NK-92 (cell line): ENCODE measurements around the gene FBXL17.

ENCODE experiments used
- DNase-seq: peaks from one replicate; lab custom pipeline; 2025; ENCODE audit not compliant: unreplicated experiment; lab: John Stamatoyannopoulos, UW

FBXL17 gene

DNA sequence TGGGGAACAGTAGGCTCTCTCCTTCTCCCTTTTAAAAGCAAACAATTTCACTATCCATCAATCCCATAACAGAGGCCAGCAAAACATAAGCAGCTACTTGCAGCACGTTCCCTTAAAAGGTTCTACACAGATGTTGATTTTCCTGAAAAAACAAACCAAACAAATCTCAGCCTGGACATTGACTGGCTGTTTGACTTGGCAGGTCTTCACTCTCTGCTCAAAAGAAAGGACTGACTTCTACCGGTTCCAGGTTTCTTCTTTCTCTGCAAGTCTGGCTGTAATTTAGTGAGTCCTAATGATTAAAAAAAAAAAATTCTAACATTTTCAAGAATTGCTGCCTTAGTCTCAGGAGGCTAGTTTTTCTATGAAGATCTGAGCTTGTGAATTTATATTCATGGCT lies 508.0 kb downstream of the FBXL17 start:
- DNase-seq, result no peak

DNA sequence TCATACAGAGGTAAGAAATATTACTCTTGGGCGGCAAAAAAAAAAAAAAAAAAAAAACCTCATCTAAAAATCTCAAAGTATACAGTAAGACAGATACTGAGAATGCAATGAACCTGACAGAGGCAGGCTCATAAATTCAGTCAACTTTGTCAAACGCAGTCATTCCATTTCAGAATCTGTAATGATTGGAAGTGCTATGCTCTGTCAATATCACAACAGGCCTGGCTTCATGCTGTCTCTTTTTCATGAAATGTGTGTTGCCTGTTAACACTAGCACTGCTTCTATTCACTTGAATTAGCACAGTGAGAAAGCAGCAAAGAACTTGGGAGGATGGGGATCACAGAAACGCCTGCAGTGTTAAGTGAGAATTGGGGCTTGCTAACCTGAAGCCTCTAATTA lies 510.9 kb downstream of the FBXL17 start:
- no peak for DNase-seq

DNA sequence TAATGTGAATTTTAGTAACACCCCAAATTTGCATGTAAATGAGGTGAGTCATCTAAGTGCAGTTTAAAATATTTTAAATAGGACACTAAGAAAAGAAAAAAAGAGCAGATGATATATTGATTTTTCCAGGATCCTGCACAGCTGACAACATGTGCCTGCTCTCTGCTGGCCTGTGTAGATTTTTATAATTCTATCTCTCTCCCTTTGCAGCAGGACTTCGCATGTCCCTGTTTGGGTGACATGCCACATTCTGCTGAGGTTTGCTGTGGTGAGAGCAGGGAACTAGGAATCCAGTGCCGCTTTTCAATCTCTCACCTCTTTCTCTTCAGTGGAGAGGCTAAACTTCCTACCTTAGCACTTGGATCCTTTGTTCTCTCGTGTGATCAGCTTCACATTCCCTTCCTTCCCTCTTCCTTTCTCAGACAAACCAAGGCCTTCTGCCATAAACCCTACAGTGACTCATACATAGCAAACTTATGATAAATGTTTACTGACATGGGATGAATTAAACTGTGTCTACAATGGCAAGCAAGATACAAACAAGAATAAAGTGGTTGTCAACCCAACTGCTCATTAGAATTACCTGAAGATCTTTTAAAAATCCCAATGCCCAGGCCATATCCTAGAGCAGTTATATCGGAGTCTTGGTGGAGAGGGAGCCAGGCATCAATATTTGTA lies 512.3 kb downstream of the FBXL17 start:
- DNase-seq, result no peak

DNA sequence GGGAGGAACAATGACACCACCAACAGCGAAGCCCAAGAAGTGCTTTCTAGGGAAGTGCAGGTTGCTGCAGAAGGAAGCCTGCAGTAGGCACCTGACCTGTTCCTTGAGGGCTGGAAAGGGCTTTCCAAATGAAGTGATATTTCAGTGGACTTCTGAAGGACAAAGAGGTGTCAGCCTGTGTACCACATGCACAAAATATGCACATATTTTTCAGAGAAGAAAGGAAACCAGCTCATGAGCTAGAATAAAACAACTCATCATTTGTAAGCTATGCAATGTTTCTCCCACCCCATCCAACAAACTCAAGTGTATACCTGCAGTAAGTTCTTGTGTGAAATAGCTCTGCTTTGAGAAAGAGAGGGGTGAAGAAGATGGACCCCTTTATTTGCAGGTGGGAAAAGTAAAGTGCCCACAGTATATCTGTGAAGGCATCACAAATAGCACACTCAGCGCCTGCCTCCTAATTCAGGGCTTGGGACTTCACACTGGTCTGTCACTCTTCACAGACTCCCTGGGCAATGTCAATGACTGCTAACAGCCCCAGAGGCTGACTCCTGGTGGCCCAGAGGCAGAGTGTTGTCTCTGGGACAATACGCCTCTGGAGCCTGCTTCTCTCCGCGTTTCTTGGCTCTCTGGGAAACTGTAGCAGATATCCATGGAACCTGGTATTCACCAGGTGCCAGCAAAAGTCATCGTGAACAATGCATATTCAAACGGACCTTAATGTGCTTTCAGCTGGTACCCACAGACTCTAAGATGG lies 513.1 kb downstream of the FBXL17 start:
- DNase-seq, result no peak

DNA sequence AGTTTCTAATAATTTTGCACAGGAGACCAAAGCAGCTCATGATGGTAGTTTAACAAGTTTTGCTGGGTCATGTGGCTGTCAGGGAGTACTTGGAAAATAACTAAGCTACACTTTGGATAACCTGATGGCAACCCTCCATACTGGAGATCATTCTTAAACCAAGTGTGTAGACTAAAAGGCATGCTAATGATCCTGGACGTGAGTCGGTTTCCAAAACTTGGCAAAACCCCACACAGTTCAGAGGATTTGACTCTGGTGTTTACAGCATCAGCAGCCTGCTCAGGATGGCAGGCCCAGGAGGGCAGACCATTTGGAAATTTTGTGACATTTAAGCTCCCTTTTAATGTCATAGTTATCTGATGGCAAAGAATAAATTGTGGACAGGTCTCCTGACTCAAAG lies 514.6 kb downstream of the FBXL17 start:
- no peak for DNase-seq

DNA sequence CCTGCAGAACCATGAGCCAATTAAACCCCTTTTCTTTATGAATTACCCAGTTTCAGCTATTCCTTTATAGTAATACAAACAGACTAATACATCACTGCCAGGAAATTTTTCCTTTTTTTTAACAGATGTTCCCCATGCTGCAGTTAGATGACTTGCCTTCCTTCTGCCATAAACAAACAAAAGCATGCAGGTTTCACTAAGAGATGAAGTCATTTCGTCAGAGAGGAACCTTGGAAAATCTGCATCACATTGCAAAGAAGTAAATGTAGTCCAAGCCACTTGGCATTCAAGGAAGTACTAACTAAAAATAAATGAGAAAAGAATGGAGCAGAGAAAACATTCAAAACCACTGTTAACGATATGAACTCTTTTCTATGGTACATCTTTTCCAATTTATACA lies 517.1 kb downstream of the FBXL17 start:
- DNase-seq, result no peak

DNA sequence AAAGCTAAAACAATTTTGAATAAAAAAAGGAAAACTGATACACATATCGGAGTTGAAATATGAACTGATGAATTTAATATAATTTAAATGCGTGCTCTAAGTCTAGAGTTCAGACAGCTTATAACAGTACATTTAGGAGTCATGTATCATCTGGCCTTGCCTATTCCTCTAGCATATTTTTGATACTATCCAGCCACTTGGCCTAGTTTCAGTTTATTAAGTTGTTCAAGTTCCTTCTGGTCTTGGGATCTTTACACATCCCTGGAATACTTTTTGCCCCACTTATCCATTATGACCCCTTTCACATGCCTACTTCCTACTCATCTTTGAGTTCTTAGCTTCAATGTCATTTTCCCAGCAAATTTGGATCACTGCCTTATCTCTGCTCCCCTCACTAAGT lies 518.8 kb downstream of the FBXL17 start:
- no peak for DNase-seq

DNA sequence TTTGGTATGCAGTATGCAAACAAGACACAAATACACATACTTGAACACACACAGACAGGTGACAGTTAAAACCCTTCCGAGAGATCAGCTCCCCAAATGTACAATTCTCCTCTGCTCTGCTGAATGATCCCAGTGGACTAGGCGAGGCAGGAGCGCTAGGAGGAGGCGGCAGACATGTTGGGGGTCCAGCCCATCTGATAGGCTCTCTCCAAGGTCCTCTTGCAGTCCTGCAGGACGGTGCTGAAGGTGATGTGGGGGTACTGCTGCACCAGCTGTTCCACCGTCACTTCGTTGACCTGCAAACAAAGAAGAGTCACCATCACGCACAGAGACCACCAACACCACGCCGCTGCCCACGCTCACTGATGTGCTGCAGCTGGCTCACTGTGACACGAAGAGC lies 520.3 kb downstream of the FBXL17 start:
- DNase-seq, result no peak

DNA sequence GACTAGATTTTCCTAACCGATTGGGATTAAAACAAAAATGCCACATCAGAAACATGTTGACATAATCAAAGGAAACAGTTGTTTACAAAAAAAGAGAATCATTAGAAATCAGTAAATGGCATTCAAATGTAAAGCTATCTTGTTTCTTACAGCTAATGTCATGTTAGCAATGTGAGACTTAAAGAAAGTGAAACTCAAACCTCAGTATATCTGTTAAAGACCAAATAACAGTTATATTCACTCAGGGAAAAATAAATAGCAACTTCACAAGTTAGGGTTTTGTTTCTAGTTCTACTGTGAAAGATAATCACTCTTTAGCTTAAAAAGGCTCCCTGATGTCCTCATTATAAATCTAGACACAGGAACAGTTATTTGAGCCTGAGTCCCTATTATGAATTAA lies 521.9 kb downstream of the FBXL17 start:
- DNase-seq, result no peak

DNA sequence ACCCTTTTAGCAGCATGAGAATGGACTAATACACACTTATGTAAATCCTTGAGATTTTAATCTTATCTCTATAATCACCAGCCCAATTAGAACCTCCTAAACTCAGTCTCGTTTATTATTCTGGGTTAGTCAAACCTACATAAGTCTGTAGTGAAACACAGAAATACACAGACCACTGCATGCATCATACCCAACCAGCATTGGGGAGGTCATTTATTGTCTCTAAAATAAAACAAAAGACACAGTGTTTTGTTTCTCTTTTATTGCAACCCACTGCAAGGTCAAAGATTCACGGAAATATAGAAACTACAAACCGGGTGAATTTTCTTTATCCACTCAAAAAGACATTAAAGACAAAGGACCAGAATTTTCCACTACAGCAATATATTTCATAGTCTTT lies 523.1 kb downstream of the FBXL17 start:
- DNase-seq, result no peak

DNA sequence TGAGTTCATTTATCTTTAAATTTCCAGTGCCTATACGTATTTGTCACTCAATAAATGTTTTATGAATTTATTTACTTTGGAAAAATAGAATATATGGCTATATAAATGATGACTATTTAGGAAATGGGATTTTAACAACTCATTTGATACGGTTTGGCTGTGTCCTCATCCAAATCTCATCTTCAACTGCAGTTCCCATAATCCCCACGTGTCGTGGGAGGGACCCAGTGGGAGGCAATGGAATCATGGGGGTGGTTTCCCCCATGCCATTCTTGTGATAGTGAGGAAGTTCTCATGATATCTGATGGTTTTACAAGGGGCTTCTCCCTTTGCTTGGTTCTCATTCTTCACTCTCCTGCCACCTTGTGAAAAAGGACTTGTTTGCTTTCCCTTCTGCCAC lies 523.6 kb downstream of the FBXL17 start:
- no peak for DNase-seq

DNA sequence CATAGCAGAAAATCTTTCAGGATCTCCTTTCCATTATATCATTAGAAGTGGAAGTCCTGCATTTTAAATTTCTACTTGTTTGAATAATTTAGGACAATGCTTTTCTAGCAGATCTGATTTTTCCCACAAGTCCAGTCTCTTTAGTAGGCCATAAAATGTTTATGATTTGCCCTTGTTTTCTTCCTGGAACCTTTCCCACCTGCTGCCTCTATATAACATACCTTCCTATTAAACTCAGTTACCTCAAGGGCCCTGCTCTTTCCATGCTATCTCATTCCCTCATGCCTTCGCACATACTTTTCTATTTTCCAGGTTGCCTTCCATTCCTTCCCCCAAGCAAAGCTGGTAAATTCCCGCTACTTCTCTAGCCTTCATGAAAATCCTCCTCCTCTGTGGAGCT lies 524.1 kb downstream of the FBXL17 start:
- no peak for DNase-seq

DNA sequence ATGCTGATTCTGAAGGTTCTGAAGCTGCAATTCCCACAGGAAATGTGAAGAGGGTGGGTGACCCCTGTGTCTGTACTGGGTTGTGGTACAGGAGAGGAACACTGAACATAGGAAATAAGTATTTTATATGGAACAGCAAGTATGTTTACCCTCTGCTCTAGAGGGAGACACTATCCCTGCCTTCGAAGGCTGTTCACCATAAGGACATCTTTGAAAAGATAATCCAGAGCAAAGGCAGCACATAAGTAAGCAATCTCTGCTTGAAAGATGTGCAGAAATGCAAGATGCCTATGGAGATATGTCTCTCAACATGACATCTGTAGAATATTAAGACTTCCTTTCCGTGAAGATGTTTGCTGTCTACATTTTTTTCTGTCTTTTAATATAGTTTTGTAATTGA lies 526.7 kb downstream of the FBXL17 start:
- no peak for DNase-seq

DNA sequence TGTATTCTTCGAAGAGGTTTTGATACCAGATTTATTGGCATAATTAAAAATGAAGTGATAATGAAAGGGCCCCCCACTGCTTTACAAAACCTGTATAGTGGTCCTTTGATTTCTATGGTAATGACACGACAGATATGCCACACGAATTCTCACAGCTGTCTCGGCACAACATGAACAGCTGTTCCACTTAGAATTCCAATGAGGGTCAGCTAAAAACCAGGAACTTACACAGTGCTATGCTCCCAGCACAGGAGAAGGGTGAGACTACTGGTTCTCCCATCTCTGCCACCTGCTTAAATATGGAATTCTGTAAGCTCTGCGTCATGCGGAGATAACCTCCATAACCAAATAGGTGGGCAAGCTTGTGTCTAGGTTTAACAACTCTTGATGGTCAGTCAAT lies 528.2 kb downstream of the FBXL17 start:
- no peak for DNase-seq

DNA sequence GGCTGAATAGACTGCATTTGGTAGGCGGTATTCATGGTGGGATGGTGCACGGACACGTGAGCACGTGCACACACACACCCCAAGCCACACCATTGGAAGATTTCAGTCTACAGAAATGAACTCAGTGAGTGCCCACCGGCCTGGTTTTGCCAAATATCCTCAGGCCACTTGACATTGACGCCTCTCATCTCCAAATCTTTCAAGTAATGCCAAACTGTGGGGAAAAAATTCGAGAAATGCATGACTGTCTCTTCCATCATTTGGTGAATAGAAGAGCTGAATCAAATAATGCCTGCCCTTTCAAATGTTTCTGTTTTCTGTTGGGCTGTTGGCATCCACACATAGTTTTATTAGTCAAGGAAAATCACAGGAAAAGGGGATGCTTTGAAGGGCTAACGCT lies 528.9 kb downstream of the FBXL17 start:
- DNase-seq, result no peak

DNA sequence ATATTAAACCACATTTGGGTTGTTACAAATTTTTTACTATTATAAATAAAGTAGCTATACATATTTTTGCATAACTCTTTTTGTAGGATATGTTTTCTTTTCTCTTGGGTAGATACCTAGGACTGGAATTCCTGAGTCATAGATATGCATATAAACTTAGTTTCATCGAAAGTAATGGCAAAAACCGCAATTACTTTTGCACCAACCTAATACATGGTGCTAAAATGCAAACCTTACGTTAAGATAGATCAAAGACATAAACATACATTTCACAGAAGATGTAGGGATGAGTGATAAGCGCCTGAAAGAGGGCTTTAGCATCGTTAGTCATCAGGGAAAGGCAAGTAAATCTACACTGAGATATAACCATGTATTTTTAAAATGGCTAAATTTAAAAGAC lies 532.8 kb downstream of the FBXL17 start:
- DNase-seq, result no peak

DNA sequence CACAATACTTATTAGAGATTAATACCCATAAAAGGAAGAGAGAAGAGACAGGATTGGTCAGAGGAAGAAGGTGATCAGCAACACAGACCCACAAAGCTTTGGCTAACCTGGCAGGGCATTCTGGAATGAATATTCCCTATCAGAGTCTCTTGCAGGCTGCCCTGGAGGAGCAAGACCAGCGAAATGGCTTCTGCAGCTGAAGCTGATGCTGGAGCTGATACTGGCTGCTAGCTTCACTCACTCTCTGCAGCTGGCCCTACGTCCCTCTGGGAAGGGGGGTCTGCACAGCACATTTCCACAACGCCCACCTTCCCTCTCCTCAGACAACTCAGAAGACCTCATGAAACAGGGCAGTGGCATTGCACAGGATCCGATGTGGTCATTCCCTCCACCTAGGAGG lies 541.3 kb downstream of the FBXL17 start:
- no peak for DNase-seq

DNA sequence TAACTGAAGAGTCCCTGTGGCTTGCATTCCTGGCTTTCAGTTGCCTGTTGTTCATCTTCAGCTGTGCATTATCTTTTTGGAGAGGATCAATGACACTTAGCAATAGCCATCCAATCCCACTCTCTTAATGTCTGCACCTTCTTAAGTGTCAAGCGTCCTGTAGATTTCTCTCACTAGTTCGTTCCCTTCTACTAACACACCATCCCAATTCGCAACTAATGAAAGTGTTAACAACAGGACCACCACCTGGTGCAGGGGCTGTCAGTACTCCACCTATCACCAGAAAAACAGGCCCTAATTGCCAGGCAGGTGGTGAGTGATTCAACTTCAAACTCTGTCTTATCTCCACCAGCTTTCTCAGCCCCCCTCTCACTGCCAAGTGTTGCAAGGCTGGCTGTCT lies 541.7 kb downstream of the FBXL17 start:
- no peak for DNase-seq

DNA sequence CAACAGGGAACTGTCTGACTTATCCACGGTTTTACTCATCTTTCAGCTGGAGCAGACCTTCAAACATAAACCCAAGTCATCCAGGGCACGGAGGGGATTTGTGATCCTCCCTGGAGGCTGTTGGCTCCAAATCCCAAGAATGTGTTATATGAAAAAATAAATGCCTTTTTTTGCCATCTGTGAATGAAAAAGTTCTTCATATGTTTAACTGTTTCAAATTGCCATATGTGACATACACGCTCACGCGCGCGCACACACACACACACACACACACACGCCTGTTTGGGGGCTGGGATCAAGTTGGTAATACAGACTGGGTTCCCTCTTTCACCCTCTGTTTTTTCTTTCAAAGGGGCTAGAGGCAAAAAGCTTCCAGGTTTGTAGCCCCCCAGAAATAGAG lies 546.8 kb downstream of the FBXL17 start:
- DNase-seq, result no peak

DNA sequence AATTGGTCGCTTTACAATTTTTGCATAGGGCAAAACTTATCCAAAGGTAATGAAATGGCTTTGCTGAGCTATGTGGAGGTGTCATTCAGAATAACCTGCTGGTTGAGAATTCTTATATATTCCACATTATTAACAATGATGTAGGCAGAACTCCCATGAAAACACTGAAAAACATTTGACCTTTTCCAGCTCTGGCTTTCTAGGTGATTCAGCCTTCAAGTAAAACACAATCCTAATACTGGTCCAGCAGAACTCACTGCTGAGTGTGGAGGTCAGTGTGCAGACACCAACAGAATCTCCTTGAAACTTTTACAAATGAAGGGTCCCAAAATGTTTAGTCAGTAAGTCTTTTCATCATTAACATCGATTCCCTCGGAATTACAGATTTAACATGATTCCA lies 549.2 kb downstream of the FBXL17 start:
- DNase-seq, result no peak

DNA sequence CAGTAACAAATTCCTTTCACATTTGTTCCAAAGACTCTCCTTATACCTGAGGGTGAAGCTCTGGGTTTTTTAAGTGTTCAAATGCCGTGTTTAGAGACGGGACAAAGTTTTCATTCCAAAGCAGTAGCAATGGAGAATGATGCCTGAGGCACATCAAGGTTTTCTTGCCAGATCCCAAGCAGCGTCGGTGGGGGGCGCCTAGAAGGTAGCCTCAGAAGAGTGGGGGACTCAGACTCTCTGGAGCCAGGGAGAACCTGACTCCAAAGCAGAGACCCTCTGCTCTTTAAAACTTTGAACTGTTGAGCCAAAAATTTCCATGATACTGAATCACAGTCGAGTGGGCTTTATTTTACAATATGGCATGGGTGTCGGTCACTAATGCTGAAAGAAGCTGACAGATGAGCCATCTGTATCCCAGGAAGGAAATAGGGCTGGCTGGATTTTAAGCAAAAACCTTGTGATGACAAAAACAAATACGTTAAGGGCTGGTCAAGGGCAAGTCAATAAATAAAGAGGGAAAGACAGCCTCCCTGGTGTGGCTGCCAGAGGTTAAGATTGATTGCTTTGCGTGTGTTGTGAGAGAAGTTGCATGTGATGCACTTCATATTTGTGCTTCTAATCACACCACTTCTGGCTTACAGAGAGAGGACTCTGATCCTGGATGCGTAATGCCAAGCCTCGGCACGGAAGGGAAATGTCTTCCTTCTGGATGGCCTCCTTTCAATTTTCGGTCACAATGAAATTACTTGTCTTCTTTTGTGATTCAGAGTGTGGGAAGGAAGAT lies 550.1 kb downstream of the FBXL17 start:
- DNase-seq, result no peak

DNA sequence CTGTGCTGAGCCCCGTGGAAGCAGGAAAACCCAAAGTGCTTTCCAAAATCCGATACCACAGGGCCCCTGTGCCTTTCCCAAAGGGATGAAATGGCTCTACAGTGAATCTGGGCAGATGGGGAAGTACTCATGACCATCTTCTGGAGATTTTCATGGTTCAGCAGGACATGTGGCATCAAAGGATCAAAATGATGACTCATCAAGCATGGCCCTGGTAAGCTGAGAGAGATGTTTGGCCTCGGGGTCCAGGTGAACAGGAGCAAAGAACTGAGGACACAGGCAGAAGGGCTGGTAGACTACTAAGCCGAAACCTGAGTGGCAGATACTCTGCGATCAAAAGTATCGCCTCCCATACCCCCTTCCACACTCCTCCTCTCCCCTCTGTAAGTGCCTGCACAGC lies 551.1 kb downstream of the FBXL17 start:
- no peak for DNase-seq
